Measurements from ENCODE around the gene GPATCH3. TPM values are rescaled to one million over a fixed set of nuclear protein-coding genes. Genes with fewer than 3 reads are reported as not detected.
"Not testable (repeated sequence)": the region's sequence is repeated elsewhere in the genome, so short reads cannot be mapped to it uniquely, and the experiment has no call there.

The GPATCH3 gene, protein sequence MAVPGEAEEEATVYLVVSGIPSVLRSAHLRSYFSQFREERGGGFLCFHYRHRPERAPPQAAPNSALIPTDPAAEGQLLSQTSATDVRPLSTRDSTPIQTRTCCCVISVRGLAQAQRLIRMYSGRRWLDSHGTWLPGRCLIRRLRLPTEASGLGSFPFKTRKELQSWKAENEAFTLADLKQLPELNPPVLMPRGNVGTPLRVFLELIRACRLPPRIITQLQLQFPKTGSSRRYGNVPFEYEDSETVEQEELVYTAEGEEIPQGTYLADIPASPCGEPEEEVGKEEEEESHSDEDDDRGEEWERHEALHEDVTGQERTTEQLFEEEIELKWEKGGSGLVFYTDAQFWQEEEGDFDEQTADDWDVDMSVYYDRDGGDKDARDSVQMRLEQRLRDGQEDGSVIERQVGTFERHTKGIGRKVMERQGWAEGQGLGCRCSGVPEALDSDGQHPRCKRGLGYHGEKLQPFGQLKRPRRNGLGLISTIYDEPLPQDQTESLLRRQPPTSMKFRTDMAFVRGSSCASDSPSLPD
- 10 to 100 TPM; 11.0 to 55.7 (median 28.7) TPM for polyA plus RNA-seq
- long read RNA-seq, donor 1: 0 reads
- long read RNA-seq, donor 2: 0 reads
- long read RNA-seq, donor 3, partial matches to known transcripts: 0 of 1 reads
- long read RNA-seq, donor 3, other reads (novel, unspliced or antisense): 0 of 1 reads
- long read RNA-seq, donor 4: 0 reads
- long read RNA-seq, donor 5: 0 reads
- long read RNA-seq, donor 6, partial matches to known transcripts: 0 of 2 reads
- long read RNA-seq, donor 6, other reads (novel, unspliced or antisense): 0 of 2 reads
- long read RNA-seq, donor 7: 0 reads
- long read RNA-seq, donor 8, partial matches to known transcripts: 0 of 1 reads
- long read RNA-seq, donor 8, other reads (novel, unspliced or antisense): 0 of 1 reads
- long read RNA-seq, donor 9: 0 reads
- long read RNA-seq, donor 10, partial matches to known transcripts: 0 of 1 reads
- long read RNA-seq, donor 10, other reads (novel, unspliced or antisense): 0 of 1 reads

DNA sequence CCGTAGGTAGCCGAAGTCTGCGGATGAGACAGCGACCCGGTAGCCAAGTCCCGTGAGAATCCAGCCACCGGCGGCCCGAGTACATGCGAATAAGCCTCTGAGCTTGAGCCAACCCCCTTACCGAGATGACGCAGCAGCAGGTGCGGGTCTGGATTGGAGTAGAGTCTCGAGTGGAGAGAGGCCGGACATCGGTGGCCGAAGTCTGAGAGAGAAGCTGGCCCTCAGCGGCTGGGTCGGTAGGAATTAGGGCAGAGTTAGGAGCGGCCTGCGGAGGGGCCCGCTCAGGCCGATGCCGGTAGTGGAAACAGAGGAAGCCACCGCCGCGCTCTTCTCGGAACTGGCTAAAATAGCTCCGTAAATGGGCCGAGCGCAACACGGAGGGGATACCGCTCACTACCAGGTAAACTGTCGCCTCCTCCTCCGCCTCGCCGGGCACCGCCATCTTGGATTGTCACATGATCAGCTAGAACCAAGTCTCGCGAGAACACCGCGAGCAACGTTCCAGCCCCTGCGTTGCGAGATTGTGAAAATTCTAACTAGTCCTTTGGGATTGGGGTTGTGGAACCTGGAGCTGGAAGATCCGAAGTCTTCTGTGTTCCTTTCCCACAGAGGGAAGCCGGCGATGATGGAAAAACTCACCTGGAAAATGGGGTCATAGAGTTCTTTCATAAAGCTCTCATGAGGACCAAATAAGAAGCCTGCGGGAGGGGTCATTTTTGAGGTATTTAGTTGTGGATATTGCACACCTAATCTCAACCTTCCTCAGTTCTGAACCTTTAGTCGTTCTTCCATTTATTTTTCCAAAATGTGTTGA, at the start of gene GPATCH3:
Gene GPATCH3 (minus strand): TSS at position 467 of the 814 bp plus-strand sequence. CDS start 25 bp downstream, at position 442.
- 0 to 1% (median 0%) methylated on average over 50 of the region's 50 CpGs for WGBS, 3 donors
- peaks cover 3 to 16% (median 3%) of the 10 kb centered on the region in 3 donors for H3K4me1 ChIP-seq (ENCODE audit: control insufficient read depth in 3 of 3, insufficient read depth in 2 of 3, low read depth in 1 of 3, low read length in 2 of 3)
- H3K4me3 ChIP-seq (ENCODE audit: low read depth in 1 of 3, low read length in 3 of 3): peak within 1 kb of the TSS; percentile 62 to 88 (median 73)
- no peaks in the 10 kb centered on the region for H3K27me3 ChIP-seq (ENCODE audit: control insufficient read depth in 3 of 3, insufficient read depth in 3 of 3, low read length in 3 of 3)
- no peaks in the 10 kb centered on the region for H3K9me3 ChIP-seq (ENCODE audit: control insufficient read depth in 2 of 2, insufficient read depth in 1 of 2, low read depth in 1 of 2, low read length in 1 of 2)
- DNase-seq (peak; percentile 93 to 97), FAIRE-seq (no peak)
- peak within 1 kb of the TSS; percentile 61 to 86 (median 83) for H3K27ac ChIP-seq (ENCODE audit: low read depth in 1 of 3, low read length in 2 of 3)
- peaks cover 0 to 27% (median 6%) of the 10 kb centered on the region in 3 donors for H3K36me3 ChIP-seq (ENCODE audit: control insufficient read depth in 3 of 3, insufficient read depth in 2 of 3, low read depth in 1 of 3, low read length in 3 of 3)

GRCh38 chr1:26949926-26950319, 49.7 kb upstream of the GPATCH3 start:
- Histone ChIP-seq H3K36me3 (ENCODE audit: control insufficient read depth in 3 of 3, insufficient read depth in 2 of 3, low read depth in 1 of 3, low read length in 3 of 3) (peaks cover 4 to 85% (median 13%) of the 10 kb centered on the region in 3 donors), H3K27ac (ENCODE audit: low read depth in 1 of 3, low read length in 2 of 3) (peak overlapping the region in 1 of 3 donors; percentile 66)
- DNase-seq: peak; percentile 24 to 54

GRCh38 chr1:26949266-26949925, 49.1 kb upstream of the GPATCH3 start:
- H3K27ac ChIP-seq (ENCODE audit: low read depth in 1 of 3, low read length in 2 of 3): peak overlapping the region in 1 of 3 donors; percentile 66
- peaks cover 0 to 47% (median 0%) of the 10 kb centered on the region in 3 donors for H3K4me1 ChIP-seq (ENCODE audit: control insufficient read depth in 3 of 3, insufficient read depth in 2 of 3, low read depth in 1 of 3, low read length in 2 of 3)

More at GRCh38 chr1:26949926-26950319, 49.7 kb upstream of the GPATCH3 start:
- 15 to 45% (median 20%) methylated on average over 3 of the region's 3 CpGs for WGBS, 3 donors
- no peak for FAIRE-seq
- Histone ChIP-seq H3K4me1 (ENCODE audit: control insufficient read depth in 3 of 3, insufficient read depth in 2 of 3, low read depth in 1 of 3, low read length in 2 of 3) (peaks cover 0 to 43% (median 0%) of the 10 kb centered on the region in 3 donors), H3K27me3 (ENCODE audit: control insufficient read depth in 3 of 3, insufficient read depth in 3 of 3, low read length in 3 of 3) (no peaks in the 10 kb centered on the region), H3K4me3 (ENCODE audit: low read depth in 1 of 3, low read length in 3 of 3) (no peak overlapping the region), H3K9me3 (ENCODE audit: control insufficient read depth in 2 of 2, insufficient read depth in 1 of 2, low read depth in 1 of 2, low read length in 1 of 2) (no peaks in the 10 kb centered on the region)

DNA sequence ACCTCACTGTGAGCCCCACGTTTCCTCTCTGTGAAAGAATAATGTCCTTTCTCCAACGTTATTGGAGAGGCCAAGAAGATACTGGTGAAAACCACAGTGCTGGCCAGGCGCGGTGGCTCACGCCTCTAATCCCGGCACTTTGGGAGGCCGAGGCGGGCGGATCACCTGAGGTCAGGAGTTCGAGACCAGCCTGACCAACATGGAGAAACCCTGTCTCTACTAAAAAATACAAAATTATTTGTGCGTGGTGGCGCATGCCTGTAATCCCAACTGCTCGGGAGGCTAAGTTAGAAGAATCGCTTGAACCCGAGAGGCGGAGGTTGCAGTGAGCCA, 48.4 kb upstream of the GPATCH3 start:
- H3K27me3 ChIP-seq (ENCODE audit: control insufficient read depth in 3 of 3, insufficient read depth in 3 of 3, low read length in 3 of 3); H3K27ac ChIP-seq (ENCODE audit: low read depth in 1 of 3, low read length in 2 of 3); H3K4me3 ChIP-seq (ENCODE audit: low read depth in 1 of 3, low read length in 3 of 3); DNase-seq; FAIRE-seq; H3K9me3 ChIP-seq (ENCODE audit: control insufficient read depth in 2 of 2, insufficient read depth in 1 of 2, low read depth in 1 of 2, low read length in 1 of 2): not testable (repeated sequence)
- Histone ChIP-seq H3K4me1 (ENCODE audit: control insufficient read depth in 3 of 3, insufficient read depth in 2 of 3, low read depth in 1 of 3, low read length in 2 of 3) (peaks cover 0 to 50% (median 0%) of the 10 kb centered on the region in 3 donors), H3K36me3 (ENCODE audit: control insufficient read depth in 3 of 3, insufficient read depth in 2 of 3, low read depth in 1 of 3, low read length in 3 of 3) (peaks cover 5 to 90% (median 13%) of the 10 kb centered on the region in 3 donors)
- 86 to 91% (median 87%) methylated on average over 16 of the region's 16 CpGs for WGBS, 3 donors

More at GRCh38 chr1:26949266-26949925, 49.1 kb upstream of the GPATCH3 start:
- WGBS, 3 donors: 78 to 100% (median 94%) methylated on average over 1 of the region's 1 CpG
- Histone ChIP-seq H3K27me3 (ENCODE audit: control insufficient read depth in 3 of 3, insufficient read depth in 3 of 3, low read length in 3 of 3) (no peaks in the 10 kb centered on the region), H3K36me3 (ENCODE audit: control insufficient read depth in 3 of 3, insufficient read depth in 2 of 3, low read depth in 1 of 3, low read length in 3 of 3) (peaks cover 4 to 88% (median 13%) of the 10 kb centered on the region in 3 donors), H3K4me3 (ENCODE audit: low read depth in 1 of 3, low read length in 3 of 3) (no peak overlapping the region), H3K9me3 (ENCODE audit: control insufficient read depth in 2 of 2, insufficient read depth in 1 of 2, low read depth in 1 of 2, low read length in 1 of 2) (no peaks in the 10 kb centered on the region)
- DNase-seq (no peak), FAIRE-seq (no peak)

DNA sequence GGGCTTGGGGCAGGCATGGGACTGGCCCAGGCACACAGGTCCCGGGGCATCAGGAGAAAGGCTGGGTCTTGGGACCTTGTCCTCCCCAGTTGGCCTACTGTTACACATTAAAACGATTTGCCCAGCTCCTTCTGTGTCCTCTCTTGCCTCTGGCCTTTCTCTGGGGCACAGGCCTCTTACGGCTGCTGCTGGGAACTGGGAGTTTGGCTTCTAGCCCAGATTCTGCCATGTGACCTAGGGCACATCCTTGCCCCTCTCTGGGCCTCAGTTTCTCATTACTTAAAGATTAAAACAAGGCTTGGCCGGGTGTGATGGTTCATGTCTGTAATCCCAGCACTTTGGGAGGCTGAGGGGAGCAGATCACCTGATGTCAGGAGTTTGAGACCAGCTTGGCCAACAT, 46.0 kb upstream of the GPATCH3 start:
- peaks cover 0 to 47% (median 0%) of the 10 kb centered on the region in 3 donors for H3K4me1 ChIP-seq (ENCODE audit: control insufficient read depth in 3 of 3, insufficient read depth in 2 of 3, low read depth in 1 of 3, low read length in 2 of 3)
- no peak overlapping the region for H3K4me3 ChIP-seq (ENCODE audit: low read depth in 1 of 3, low read length in 3 of 3)
- no peaks in the 10 kb centered on the region for H3K9me3 ChIP-seq (ENCODE audit: control insufficient read depth in 2 of 2, insufficient read depth in 1 of 2, low read depth in 1 of 2, low read length in 1 of 2)
- 22 to 67% (median 37%) methylated on average over 4 of the region's 4 CpGs for WGBS, 3 donors
- peaks cover 14 to 96% (median 24%) of the 10 kb centered on the region in 3 donors for H3K36me3 ChIP-seq (ENCODE audit: control insufficient read depth in 3 of 3, insufficient read depth in 2 of 3, low read depth in 1 of 3, low read length in 3 of 3)
- DNase-seq (peak; percentile 62 to 66), FAIRE-seq (no peak)
- peak overlapping the region; percentile 65 to 78 (median 73) for H3K27ac ChIP-seq (ENCODE audit: low read depth in 1 of 3, low read length in 2 of 3)
- H3K27me3 ChIP-seq (ENCODE audit: control insufficient read depth in 3 of 3, insufficient read depth in 3 of 3, low read length in 3 of 3): no peaks in the 10 kb centered on the region

GRCh38 chr1:26945728-26946127, 45.5 kb upstream of the GPATCH3 start:
- no peak overlapping the region for H3K4me3 ChIP-seq (ENCODE audit: low read depth in 1 of 3, low read length in 3 of 3)
- no peak for FAIRE-seq
- H3K36me3 ChIP-seq (ENCODE audit: control insufficient read depth in 3 of 3, insufficient read depth in 2 of 3, low read depth in 1 of 3, low read length in 3 of 3): peaks cover 14 to 94% (median 24%) of the 10 kb centered on the region in 3 donors
- 22 to 56% (median 23%) methylated on average over 8 of the region's 8 CpGs for WGBS, 3 donors
- no peaks in the 10 kb centered on the region for H3K27me3 ChIP-seq (ENCODE audit: control insufficient read depth in 3 of 3, insufficient read depth in 3 of 3, low read length in 3 of 3)
- H3K4me1 ChIP-seq (ENCODE audit: control insufficient read depth in 3 of 3, insufficient read depth in 2 of 3, low read depth in 1 of 3, low read length in 2 of 3): peaks cover 0 to 42% (median 0%) of the 10 kb centered on the region in 3 donors
- peak overlapping the region; percentile 65 to 78 (median 73) for H3K27ac ChIP-seq (ENCODE audit: low read depth in 1 of 3, low read length in 2 of 3)
- H3K9me3 ChIP-seq (ENCODE audit: control insufficient read depth in 2 of 2, insufficient read depth in 1 of 2, low read depth in 1 of 2, low read length in 1 of 2): no peaks in the 10 kb centered on the region
- DNase-seq: peak; percentile 93 to 96

- Histone ChIP-seq H3K27me3 (ENCODE audit: control insufficient read depth in 3 of 3, insufficient read depth in 3 of 3, low read length in 3 of 3) (no peaks in the 10 kb centered on the region), H3K27ac (ENCODE audit: low read depth in 1 of 3, low read length in 2 of 3) (peak overlapping the region; percentile 48 to 65 (median 49)), H3K4me3 (ENCODE audit: low read depth in 1 of 3, low read length in 3 of 3) (no peak overlapping the region), H3K4me1 (ENCODE audit: control insufficient read depth in 3 of 3, insufficient read depth in 2 of 3, low read depth in 1 of 3, low read length in 2 of 3) (peaks cover 0 to 36% (median 0%) of the 10 kb centered on the region in 3 donors), H3K9me3 (ENCODE audit: control insufficient read depth in 2 of 2, insufficient read depth in 1 of 2, low read depth in 1 of 2, low read length in 1 of 2) (no peaks in the 10 kb centered on the region), H3K36me3 (ENCODE audit: control insufficient read depth in 3 of 3, insufficient read depth in 2 of 3, low read depth in 1 of 3, low read length in 3 of 3) (peaks cover 14 to 92% (median 24%) of the 10 kb centered on the region in 3 donors)
- FAIRE-seq (no peak), DNase-seq (no peak)
- WGBS, 3 donors: 11 to 46% (median 29%) methylated on average over 2 of the region's 2 CpGs
These were observed 44.9 kb upstream of the GPATCH3 start for GRCh38 chr1:26945138-26945537.

Measured in small intestine (tissue), 16 donors.